Stimulated activated CD4-positive, alpha-beta T cell treated with anti-CD3 and anti-CD28 coated beads, Interleukin-12 subunit alpha, Interleukin-12 subunit beta, amount 100 ng/mL, for 4 hours (primary cell): ENCODE results near the gene ADAMTS17.

Experiments used
- DNase-seq: peaks from one replicate; pipeline ENCODE4 v3.0.0-alpha.2; 2020

ADAMTS17 gene

DNA sequence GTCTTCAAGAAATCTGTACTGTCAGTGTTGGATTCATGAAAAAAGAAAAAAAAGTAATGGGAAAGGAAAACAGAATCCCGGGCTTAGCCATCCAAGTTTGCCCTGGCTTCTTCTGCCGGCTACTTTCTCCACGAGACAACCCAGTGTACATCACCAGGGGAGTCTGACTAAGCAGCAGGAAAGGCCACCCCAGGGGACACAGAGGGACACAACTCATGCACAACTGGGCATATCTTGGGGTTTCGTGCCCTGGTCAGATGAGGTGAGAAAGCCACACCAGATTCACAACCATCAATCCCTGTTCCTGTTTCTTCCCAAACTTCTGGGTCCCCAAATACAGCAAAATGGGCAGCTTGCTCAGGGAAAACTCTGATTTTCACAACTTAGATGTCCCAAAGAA is 33.2 kb downstream of the ADAMTS17 start:
- DNase-seq, result no peak

DNA sequence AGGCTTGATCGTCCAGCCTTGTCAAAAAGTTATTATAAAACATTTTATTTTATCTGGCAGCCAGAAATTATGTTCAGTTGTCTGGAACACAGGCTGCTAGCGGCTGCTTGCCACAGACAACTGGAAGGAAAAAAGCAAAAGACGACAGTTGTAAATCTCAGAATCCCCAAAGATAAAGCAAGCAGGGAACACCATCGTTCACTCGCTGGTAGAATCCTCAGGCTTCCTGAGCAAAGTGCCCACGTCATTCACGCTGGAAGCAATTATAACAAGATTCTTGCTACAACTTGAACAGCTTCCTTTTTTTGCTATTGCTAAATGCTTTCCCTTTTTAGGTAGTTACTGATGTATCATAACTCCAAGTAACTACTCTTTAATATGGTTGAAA is 33.6 kb downstream of the ADAMTS17 start:
- no peak for DNase-seq

DNA sequence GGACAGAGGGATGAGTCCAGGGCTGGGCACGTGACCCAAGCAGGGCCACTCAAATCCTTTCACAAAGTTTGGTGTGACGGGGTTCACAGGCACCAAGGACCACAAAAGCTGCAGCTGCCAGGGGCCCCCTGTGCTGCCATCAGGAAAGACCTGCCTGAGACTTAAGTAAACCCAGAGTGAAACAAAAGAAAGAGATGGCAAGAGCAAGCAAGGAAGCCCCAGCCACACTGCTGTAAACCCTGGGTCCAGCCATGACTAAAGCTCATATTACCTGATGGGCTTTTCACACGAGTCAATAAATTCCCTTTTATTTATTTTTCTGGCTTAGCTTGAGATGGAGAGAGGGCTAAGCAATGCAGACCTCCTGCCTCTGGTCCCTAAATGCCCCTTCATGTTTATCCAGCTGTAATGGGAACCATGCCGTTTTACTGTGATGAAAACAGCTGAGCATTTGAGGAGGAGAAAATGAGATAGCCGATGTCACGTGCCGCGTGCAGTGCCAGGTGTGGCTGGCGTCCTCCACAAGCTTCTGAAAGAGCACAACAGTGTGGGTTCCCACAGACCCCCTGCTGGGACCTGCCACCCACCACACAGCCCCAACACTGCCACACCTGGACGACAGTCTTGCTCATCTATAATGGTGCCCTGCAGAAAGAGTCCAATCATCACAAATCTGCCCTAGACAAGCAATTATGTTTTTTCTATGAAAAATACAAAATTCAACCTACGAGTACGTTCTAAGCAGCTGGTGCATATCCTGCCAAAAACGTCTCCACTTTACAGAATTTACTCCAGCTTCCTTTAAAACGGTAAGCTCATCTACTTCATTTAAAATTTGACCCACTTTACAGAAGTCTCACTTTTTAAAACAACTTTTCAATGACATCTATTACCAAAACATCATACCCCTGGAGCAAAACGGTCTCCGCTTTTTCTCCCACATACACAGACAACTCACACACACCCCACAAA is 34.2 kb downstream of the ADAMTS17 start:
- DNase-seq, result no peak

DNA sequence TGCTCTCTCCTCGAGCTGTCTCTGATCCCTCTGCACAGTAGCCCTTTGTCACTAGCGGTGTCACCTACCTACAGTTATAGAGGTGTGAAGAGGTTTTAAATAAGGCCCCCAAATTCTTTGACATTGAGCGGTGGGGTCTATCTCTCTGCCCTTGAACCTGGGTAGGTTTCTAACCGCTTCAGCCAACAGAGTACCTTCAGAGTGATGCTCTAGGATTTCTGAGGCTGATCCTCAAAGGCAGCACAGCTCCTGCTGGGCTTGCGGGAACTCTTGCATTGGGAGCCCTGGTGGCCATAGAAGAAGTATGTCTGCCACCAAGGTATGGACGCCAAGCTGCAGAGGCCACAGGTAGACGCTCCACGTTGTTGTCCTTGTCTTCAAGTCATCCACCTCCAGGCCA is 35.7 kb downstream of the ADAMTS17 start:
- DNase-seq, result no peak

DNA sequence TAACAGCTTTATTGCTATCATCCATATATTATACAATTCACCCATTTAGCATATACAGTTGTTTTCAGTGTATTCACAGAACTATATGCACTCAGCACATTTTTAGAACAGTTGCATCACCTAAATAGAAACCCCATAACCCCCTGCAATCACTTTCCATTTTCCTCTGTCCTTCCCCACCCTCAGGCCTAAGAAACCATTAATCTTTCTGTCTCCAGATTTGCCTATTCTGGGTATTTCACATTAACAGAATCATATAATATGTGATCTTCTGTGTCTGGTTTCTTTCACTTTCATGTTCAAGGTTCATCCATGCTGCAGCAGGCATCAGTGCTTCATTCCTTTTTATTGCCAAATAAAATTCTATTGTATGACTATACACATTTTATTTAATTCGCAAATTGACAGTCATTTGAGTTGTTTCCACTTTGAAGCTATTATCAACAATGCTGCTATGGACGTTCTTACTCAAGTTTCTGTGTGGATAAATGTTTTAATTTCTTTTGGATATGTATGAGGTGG is 39.8 kb downstream of the ADAMTS17 start:
- DNase-seq, result no peak

DNA sequence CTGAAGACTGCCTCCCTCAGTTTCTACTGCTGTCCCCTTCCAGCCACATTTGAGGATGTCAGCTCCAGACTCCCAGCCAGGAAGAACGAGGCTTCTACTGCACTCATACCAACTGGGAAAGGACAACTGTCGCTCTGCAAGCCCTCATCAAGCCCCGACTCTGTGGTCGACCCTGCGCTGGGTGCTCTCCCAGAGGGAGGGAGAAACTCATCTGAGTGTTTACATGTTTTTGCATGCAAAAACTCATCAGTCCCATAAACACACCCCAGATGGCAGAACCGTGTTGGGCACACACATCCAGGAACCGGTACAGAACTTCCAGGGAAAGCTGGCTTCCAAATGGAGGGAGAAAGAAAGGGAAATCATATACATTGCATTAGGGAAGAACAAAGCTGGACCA is 43.5 kb downstream of the ADAMTS17 start:
- DNase-seq, result no peak

DNA sequence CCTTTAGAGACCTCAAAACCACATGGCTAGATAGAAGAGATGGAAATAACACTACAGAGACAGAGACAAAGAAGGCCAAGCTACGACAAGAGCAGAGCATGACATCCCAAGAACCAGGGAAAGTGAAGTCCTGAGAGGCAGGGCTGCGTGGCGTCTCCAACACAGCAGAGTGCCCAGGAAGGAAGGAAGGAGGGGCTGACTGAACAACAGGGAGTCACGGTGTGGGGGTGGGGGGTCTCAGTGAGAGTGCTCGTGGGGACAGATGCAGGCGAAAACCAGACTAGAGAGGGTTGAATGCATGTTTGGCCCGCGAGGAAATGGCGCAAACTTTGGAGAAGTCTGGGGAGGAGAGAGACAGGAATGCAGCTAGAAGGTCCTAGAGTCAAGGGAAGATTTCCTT is 44.0 kb downstream of the ADAMTS17 start:
- DNase-seq, result no peak

DNA sequence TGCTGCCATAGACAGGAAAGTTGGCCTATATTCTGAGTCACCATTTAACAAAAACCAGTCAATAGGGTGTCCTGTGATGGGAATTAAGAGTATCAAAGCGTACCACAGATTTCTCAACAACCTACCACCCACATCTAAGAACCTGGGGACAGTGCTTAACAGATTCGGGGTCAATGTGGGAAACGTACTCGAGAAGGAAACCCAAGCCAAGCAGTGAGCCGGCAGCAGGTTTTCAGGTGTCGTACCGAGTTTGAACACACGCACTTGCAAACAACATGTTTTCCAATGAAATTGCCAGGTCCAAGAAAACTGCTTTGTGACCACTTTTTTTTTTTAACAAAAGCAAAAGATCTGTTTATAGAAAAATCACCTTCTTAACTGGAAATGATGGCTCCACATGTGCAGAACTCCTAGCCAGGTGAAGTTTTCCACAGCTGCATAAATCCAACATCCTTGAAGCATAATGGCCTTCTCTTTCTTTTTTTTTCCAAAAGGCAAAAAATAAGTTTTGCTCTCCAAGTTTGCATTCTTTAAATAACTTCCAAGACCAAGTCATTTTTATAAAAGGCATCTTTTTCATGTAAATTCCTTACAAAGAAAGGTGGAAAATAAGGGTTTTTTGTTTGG is 45.7 kb downstream of the ADAMTS17 start:
- DNase-seq, result no peak

DNA sequence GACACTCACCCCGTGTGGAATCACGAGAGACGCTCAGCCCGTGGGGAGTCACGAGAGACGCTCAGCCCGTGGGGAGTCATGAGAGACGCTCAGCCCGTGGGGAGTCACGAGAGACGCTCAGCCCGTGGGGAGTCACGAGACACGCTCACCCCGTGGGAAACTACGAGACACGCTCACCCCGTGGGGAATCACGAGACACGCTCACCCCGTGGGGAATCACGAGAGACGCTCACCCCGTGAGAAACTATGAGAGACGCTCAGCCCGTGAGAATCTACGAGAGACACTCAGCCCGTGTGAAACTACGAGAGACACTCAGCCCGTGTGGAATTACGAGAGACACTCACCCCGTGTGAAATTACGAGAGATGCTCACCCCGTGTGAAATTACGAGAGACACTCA is 49.8 kb downstream of the ADAMTS17 start:
- DNase-seq, result no peak

DNA sequence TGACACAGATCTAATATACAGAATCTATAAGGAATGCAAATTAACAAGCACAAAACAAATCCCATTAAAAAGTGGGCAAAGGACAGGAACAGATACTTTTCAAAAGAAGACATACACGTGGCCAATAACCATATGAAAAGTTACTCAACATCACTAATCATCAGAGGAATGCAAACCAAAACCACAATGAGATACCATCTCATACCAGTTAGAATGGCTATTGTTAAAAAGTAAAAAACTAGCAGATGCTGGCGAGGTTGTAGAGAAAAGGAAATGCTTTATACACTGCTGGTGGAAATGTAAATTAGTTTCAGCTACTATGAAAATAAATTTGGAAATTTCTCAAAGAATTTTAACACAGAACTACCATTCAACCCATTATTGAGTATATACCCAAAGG is 50.7 kb downstream of the ADAMTS17 start:
- no peak for DNase-seq

DNA sequence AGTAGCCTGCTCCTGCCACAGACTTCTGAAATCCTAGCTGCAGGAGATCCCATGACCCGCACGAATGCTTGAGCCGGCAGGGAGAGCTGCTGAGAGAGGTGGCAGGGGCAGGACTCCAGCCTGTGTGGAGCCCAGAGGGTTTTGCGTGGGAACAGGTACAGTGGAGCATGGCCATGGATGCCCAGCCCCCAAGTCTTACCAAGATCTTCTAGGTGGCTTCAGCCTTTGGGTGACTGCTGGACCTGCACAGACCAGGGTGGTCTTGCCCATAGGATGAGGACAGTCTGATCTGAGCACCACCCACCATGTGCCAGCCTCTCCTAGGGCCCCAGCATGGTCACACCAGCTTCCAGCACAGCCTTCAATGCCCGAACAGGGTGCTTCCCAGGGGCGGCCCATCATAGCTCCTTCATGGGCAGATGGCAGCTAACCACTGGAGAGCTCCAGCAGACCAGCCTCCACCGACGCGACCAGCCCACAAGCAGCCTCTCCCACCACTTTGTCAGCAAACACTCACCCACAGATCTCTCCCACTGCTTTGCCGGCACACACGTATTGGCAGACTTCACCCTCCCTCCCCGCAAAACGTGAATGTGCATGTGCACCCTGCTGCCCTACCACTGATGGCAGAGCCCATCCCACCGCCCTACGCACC is 56.0 kb downstream of the ADAMTS17 start:
- DNase-seq, result no peak

DNA sequence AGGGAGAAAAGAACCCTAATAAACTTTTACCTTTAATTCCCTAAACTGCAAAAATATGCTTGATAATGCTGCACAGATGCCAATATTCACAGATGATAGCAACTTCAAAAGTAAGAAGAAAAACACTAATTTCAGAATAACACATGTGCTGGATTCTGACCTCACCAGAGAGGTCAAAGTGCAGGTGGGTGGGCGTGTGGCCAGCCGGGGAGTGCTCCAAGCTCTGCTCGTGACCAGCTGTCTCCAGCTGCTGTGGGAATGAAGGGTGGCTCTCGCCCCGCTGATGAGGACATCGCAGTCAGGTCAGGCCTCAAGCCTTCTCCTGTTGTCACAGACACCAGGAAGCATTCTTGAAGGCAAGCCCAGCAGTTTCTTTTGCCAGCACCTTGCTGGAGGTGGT is 57.1 kb downstream of the ADAMTS17 start:
- DNase-seq, result no peak

DNA sequence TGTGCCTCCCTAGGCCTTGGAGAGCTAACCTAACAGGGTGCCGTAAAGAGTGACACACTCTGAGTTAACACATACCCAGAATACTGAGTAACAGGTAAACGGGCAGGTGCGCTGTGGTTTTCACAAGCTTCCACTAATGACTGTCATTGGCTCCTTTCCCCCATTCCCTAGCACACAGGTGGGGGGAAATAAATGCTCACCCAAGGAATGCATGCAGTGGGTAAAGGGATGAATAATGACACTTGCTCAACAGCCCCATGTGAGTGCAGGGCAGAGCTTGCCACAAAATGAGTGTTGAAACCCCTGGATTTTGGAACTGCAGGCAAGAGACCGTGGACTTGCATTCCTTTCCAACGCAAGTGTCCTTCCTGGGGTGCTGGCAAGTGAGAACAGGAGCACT is 57.6 kb downstream of the ADAMTS17 start:
- DNase-seq, result no peak

DNA sequence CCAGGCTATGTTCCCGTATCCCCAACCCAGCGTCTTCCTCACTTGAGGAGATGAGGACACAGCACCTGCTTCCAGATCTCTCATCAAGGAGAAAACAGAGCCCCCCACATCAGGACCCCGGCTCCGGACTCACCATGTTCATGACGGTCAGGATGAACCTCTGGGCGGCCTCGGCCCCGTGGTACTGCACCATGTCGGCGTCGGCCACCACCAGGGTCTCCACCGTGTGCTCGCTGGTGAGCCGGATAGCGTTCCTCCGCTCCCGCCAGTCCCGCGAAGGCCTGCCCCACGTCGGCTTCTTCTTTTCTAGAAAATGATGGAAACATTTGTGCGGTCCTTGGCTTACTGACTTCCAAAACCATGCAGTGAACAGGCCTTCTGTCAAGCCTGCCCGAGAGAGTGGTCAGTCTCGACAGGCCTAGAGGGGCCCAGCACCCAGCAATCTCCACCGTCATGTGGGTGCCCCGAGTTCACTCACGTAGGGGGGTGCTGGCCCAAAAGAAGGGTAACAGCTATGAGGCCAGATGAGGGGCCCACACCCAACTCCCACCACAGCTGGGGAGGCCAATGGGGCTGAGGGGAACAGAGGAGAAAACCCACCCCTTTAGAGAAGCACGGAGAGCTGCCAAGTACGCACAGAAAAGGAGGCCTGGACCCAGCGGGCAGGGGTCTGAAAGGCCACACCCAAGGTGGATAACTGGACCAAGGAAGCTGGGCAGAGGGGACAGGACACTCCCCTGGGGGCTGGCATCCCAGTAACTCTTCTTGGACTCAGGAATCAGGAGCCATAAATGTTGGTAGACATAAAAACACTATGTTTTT is 60.5 kb downstream of the ADAMTS17 start:
- no peak for DNase-seq

DNA sequence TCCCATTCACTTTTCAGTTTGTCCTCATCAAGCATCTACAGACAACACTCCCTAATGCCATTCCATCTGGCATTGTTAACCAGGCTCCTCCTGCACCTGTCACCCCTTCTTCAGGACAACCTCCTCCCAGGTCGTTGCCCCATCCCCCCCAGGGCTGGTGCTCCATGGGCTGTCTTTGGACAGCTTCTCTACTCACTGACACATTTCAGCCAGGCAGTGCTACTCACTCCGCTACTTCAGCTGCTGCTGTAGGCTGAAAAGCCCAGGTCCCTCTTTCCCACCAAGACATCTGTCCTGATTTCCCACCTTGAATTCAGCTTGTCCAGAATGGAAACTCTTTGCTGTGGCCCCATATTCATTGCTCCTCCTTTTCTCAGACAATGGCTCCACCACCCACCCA is 61.9 kb downstream of the ADAMTS17 start:
- DNase-seq, result no peak

DNA sequence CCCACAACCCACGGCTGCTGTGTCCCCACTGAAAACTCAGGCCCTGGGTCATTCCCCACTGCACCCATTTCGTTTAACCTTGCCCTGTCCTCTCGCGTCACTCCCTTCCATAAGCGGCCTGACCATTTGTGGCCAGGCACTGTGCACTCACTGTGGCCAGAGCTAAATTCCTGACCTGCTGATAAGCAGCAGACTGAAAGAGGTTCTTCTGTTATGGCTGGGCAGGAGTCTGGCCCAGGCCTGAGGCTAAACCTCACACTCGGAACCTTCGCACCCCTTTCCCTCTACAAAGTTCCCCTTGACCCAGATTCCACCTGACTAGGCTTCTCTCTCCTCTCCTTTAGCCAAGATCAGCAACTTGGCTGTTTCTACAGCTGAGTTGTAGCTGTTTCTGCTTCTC is 62.3 kb downstream of the ADAMTS17 start:
- DNase-seq, result no peak

DNA sequence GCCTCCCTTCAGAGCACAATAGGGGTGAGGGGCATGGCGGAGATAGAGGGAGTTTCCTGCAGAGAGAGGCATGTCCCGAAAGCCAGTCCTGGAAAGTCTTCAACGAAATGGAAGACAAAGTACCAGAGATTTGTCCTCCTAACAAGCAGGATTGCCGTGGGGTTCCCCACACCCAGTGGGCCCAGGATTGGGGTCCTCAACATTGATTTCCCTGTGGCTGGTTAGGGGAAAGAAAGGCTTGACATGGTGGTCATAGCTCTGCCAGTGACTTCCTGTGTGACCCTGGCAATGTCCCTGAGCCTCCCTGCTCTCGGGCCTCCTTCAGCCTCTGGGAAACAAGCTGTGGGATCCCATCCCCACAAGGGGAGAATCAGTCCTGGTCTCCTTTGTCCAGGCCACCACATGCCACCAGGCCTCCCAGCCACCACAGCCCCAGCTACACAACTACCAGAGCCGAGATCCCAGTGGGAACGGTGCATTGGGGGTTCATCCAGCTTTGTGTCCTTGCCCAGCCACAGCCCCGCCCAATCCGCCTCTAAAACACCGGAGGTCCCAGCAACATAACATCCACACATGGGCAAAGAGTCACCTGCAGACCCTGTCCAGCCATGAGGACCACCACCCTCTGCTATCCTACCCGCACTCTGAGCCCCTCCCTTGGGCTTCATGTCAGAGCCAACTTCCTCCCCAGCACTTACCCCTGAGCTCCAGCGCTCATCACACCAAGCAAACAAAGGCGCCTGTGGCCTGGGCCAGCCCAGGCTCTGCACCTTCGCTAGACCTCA is 63.0 kb downstream of the ADAMTS17 start:
- no peak for DNase-seq

DNA sequence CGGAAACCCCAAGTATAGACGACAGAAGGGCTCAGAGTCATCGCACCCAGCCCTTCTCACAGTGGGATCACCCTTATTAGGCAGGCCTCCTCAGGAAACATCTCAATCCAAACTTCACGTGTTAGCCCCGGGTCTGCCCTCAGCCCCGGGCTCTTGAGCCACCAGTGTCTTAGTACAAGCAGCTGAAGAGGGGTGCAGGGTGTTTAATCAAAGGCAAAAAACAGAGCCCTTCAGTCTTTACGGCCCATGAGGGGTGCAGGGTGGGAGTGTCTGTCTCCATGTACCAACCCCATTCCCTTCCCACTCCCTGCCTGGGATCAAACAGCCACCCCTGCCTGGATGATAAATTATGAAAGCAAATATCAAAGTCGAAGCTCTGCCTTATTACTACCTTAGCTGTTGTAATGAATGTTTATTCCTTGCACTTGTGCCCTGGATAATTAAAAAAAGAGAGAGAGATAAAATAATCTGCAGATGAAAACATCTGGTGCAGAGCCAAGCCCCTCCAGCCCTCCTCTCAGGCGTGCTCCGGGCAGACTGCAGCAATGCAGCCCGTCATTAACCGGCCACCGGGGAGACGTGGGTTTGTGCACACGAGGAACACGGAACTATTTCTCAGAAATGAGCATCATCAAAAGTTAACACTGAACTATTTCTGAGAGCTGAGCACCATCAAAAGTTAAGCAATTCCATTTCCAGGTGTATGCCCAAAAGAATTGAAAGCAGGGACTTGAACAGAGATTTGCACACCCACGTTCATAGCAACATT is 64.5 kb downstream of the ADAMTS17 start:
- no peak for DNase-seq

DNA sequence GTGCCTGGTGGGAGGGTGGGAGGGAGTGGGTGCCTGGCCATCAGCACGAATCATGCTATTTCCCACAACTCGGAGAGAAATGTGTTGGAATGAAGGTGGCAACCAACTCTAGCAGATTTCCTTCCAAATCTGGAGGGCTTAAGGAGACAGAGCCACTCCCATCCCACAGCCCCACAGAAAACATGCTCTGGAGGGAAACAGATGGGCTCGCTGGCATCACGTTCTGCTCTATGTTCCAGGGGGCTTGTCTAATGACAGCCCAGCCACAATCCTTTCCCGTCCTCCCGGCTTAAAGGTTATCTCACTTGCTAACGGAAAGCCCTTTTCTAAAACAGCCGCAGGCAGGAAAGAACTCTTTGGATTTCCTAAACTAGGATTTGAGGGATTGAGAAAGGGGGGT is 65.3 kb downstream of the ADAMTS17 start:
- no peak for DNase-seq

DNA sequence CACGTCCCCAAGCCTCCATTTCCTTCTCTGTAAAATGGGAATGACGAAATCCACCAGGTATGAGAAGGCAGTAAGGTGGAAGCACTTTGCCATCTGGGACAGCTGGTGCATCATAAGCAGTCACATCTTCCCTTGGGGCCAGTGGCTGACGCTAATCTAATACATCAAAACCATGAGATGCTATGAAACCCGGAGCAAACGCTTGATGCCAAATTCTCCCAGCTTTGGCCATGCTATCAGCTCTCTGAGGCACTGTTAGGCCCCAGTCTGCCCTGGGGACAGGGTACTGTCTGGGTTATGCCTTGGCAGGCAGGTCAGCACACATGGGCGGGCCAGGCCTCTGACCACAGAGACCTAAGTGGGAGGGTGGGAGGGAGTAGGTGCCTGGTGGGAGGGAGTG is 66.1 kb downstream of the ADAMTS17 start:
- no peak for DNase-seq

DNA sequence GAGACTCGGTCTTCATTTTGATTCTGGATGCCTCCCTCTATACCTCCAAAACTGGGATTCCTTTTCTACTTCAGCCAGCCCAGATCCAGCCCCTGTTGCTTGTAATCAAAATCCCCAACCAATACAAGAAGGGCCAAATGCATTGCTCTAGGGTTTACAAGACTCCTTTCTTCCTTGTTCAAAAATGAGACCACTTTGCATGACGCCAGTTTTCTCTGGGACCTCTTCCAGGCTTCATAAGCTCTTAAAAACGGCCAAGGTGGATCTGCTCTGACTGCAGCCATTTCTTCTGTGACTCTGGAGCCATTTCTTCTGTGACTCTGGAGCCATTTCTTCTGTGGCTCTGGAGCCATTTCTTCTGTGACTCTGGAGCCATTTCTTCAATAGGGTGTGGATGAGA is 71.9 kb downstream of the ADAMTS17 start:
- no peak for DNase-seq
